HepG2 (cell line): ENCODE measurements around the gene HEXD. TPM values are rescaled to one million over a fixed set of nuclear protein-coding genes. Genes with fewer than 3 reads are reported as not detected.

ENCODE experiments used
- ATAC-seq: fragments of 200-7000 bp; cut with Tn5 transposase; 3 replicates; pipeline ENCODE4 v1.9.1; 2020; ENCODE audit warnings: mild to moderate bottlenecking, moderate library complexity
- BruUV-seq: library from RNA; stranded (reverse); fragments of 400-500 nt; replicated peaks from 2 replicates; lab custom pipeline; 2021; lab: Mats Ljungman, UMichigan
- CTCF ChIA-PET: fragments of 300-600 bp; formaldehyde crosslinking; extraction: SDS; loops from one replicate; lab custom pipeline; 2021; ENCODE audit warnings: low total read pairs, inconsistent platforms, low intra/inter-chr PET ratio; lab: Yijun Ruan, JAX
- POLR2A ChIA-PET: fragments of 350-600 bp; sonication (Branson Sonifier 250); formaldehyde crosslinking; loops from one replicate; lab custom pipeline; 2020; ENCODE audit warnings: antibody characterized with exemption, inconsistent platforms; lab: Yijun Ruan, JAX
- DNase-seq: peaks from one replicate; pipeline ENCODE4 v3.0.0-alpha.2; 2015; ENCODE audit warnings: low spot score
- FAIRE-seq: peaks from 3 replicates; lab custom pipeline; 2011; peaks lifted over from hg19 to GRCh38; lab: Jason Lieb, UNC
- H2AFZ ChIP-seq: one replicate; pipeline ENCODE4 v1.6.1; 2011; ENCODE audit warnings: low read length, inconsistent platforms
- H3K27ac ChIP-seq: fragments of 300-600 bp; 3 replicates; pipeline ENCODE4 v1.8.0; 2011; ENCODE audit warnings: mixed run types, mild to moderate bottlenecking, mixed read lengths, low read length, inconsistent platforms; ENCODE audit not compliant: insufficient read depth; ENCODE audit errors: extremely low read length
- H3K27me3 ChIP-seq, 2 experiments: fragments of 200-600 bp in 1 of 2; 2 replicates in 1 of 2; 3 replicates in 1 of 2; pipeline versions ENCODE4 v1.6.0 to v1.8.0; 2011; ENCODE audit warnings: low read length in 2 of 2, mild to moderate bottlenecking in 2 of 2, moderate library complexity in 2 of 2, inconsistent platforms in 1 of 2; ENCODE audit not compliant: insufficient read depth in 2 of 2, control insufficient read depth in 1 of 2
- H3K36me3 ChIP-seq, 2 experiments: fragments of 200-600 bp in 1 of 2; replicated peaks in 1 of 2; 2 replicates in 1 of 2; 3 replicates in 1 of 2; pipeline versions ENCODE4 v1.5.1 to v1.8.0; 2011; ENCODE audit warnings: low read length in 2 of 2, inconsistent platforms in 1 of 2; ENCODE audit not compliant: insufficient read depth in 2 of 2, control insufficient read depth in 1 of 2
- H3K4me1 ChIP-seq: 2 replicates; pipeline ENCODE4 v1.5.1; 2012; ENCODE audit warnings: low read length, inconsistent platforms; ENCODE audit not compliant: insufficient read depth
- H3K4me2 ChIP-seq: 2 replicates; pipeline ENCODE4 v1.6.0; 2011; ENCODE audit warnings: low read depth, low read length, inconsistent platforms
- H3K4me3 ChIP-seq, 3 experiments: fragments of 200-600 bp in 1 of 3; sonication (generic), shearing (Covaris generic) in 1 of 3; replicated peaks in 1 of 3; 2 replicates each; pipeline ENCODE4 v1.5.1; 2011 to 2016; ENCODE audit warnings: low read length in 3 of 3, inconsistent platforms in 2 of 3, low read depth in 2 of 3, mild to moderate bottlenecking in 2 of 3, control low read depth in 1 of 3, mixed read lengths in 1 of 3; ENCODE audit not compliant: insufficient read depth in 1 of 3
- H3K79me2 ChIP-seq: one replicate; pipeline ENCODE4 v1.6.1; 2011; ENCODE audit warnings: low read length, inconsistent platforms; ENCODE audit not compliant: insufficient read depth
- H3K9ac ChIP-seq: 2 replicates; pipeline ENCODE4 v1.6.0; 2011; ENCODE audit warnings: mild to moderate bottlenecking, low read depth, low read length, inconsistent platforms; ENCODE audit not compliant: insufficient read depth
- H3K9me3 ChIP-seq: 2 replicates; pipeline ENCODE4 v1.5.1; 2012; ENCODE audit warnings: mild to moderate bottlenecking, low read length
- H4K20me1 ChIP-seq: 2 replicates; pipeline ENCODE4 v1.6.0; 2011; ENCODE audit warnings: inconsistent platforms, mild to moderate bottlenecking, low read length, moderate library complexity; ENCODE audit not compliant: insufficient read depth
- ELF1 ChIP-seq: sonication (generic); formaldehyde crosslinking; IDR thresholded peaks from 2 replicates; pipeline ENCODE4 v1.4.0; 2020; ENCODE audit warnings: missing genetic modification reagents
- NAIF1 ChIP-seq: sonication (generic); formaldehyde crosslinking; IDR thresholded peaks from 2 replicates; pipeline ENCODE4 v1.5.0; 2020; ENCODE audit warnings: mild to moderate bottlenecking, missing genetic modification reagents, borderline replicate concordance
- SIX4 ChIP-seq: sonication (generic); formaldehyde crosslinking; IDR thresholded peaks from 2 replicates; pipeline ENCODE4 v1.4.0; 2020; ENCODE audit warnings: missing genetic modification reagents
- WGBS: methylation state at CpG from one replicate; pipeline ENCODE4 v1.1.6; 2017; ENCODE audit warnings: low lambda C conversion rate; 5-methylcytosine and 5-hydroxymethylcytosine counted together
- in situ Hi-C: cut with HindIII; loops from 2 replicates; pipeline ENCODE4 v1.10.0; 2017; ENCODE audit warnings: low pct_unique_long_range_greater_than_20kb; ENCODE audit not compliant: extremely low pct_ligation_motif_present
- intact Hi-C: fragments of 100-400 bp; cut with micrococcal nuclease; formaldehyde crosslinking; loops from one replicate; pipeline ENCODE4 v1.10.0; 2022; ENCODE audit not compliant: unreplicated experiment
- polyA plus RNA-seq, 8 experiments: library from polyadenylated mRNA; depleted of rRNA in 3 of 8; stranded (reverse) in 7 of 8; unstranded in 1 of 8; fragments of >200 nt; fragmentation: Illumina TruSeq in 4 of 8; extraction: Trizol in 4 of 8; gene quantifications; 2 replicates each; pipeline versions ENCODE4 v1.2.1 to v1.2.3, GENCODE V29; 2011 to 2016; ENCODE audit warnings: low read depth in 4 of 8, missing spikeins in 1 of 8, mixed read lengths in 1 of 8; ENCODE audit not compliant: insufficient read depth in 1 of 8
- total RNA-seq, 5 experiments: library from RNA; depleted of rRNA; stranded (reverse); fragments of >200 nt; fragmentation: Illumina TruSeq; extraction: Trizol; gene quantifications; 2 replicates each; pipeline ENCODE4 v1.2.3, GENCODE V29; 2016; ENCODE audit warnings: low read depth in 1 of 5
- TF ChIP-seq, protein P1 (sequence below): sonication (generic); formaldehyde crosslinking; IDR thresholded peaks from 2 replicates; pipeline ENCODE4 v1.4.0; 2020; ENCODE audit warnings: missing genetic modification reagents, borderline replicate concordance
- TF ChIP-seq, protein P2 (sequence below): sonication (generic); formaldehyde crosslinking; IDR thresholded peaks from 2 replicates; pipeline ENCODE4 v1.4.0; 2020; ENCODE audit warnings: missing genetic modification reagents, borderline replicate concordance
- TF ChIP-seq, protein P3 (sequence below): IDR thresholded peaks from 2 replicates; pipeline ENCODE4 v1.6.1; 2016; ENCODE audit warnings: control low read depth

Gene HEXD
- total and polyA plus RNA-seq, 2 of the 13 experiments (the other 11 are each of a cell fraction or from before 2014, with no cell fraction given): 22.3 to 41.8 TPM

DNA sequence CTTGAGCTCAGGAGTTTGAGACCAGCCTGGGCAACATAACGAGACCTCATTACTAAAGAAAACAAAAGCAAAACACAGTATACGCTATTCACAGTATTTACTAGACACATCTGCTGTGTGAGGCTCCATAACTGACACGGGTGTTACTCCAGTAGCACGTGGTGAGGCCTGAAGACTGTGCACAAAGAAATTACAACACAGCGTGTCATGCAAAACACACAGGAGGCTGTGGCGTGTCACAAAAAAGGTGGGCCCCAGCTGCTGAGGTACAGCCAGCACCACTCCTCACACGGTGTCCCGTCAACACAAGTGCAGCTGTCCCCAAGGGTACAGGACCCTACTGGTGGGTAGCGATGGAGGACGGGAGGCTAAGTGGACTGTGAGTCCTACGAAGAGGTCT is 29.7 kb downstream of the HEXD start:
- CTCF ChIA-PET: no interaction called here
- Histone ChIP-seq H3K9ac (no peak overlapping the region), H3K4me2 (no peak overlapping the region), H3K9me3 (no peaks in the 10 kb centered on the region), H3K27me3 (no peaks in the 10 kb centered on the region), H3K4me1 (peaks cover 33% of the 10 kb centered on the region), H2AFZ (no peak overlapping the region), H4K20me1 (no peaks in the 10 kb centered on the region), H3K4me3 (no peak overlapping the region), H3K36me3 (peaks cover 3 to 5% of the 10 kb centered on the region in 2 experiments; a peak in 2 of 5 replicates), H3K27ac (no peak overlapping the region), H3K79me2 (peaks cover 13% of the 10 kb centered on the region)
- POLR2A ChIA-PET: no interaction called here
- WGBS: 95% methylated on average over 11 of the region's 11 CpGs
- FAIRE-seq (no peak), ATAC-seq (no peak), DNase-seq (no peak)
- TF ChIP-seq, protein P1, sequence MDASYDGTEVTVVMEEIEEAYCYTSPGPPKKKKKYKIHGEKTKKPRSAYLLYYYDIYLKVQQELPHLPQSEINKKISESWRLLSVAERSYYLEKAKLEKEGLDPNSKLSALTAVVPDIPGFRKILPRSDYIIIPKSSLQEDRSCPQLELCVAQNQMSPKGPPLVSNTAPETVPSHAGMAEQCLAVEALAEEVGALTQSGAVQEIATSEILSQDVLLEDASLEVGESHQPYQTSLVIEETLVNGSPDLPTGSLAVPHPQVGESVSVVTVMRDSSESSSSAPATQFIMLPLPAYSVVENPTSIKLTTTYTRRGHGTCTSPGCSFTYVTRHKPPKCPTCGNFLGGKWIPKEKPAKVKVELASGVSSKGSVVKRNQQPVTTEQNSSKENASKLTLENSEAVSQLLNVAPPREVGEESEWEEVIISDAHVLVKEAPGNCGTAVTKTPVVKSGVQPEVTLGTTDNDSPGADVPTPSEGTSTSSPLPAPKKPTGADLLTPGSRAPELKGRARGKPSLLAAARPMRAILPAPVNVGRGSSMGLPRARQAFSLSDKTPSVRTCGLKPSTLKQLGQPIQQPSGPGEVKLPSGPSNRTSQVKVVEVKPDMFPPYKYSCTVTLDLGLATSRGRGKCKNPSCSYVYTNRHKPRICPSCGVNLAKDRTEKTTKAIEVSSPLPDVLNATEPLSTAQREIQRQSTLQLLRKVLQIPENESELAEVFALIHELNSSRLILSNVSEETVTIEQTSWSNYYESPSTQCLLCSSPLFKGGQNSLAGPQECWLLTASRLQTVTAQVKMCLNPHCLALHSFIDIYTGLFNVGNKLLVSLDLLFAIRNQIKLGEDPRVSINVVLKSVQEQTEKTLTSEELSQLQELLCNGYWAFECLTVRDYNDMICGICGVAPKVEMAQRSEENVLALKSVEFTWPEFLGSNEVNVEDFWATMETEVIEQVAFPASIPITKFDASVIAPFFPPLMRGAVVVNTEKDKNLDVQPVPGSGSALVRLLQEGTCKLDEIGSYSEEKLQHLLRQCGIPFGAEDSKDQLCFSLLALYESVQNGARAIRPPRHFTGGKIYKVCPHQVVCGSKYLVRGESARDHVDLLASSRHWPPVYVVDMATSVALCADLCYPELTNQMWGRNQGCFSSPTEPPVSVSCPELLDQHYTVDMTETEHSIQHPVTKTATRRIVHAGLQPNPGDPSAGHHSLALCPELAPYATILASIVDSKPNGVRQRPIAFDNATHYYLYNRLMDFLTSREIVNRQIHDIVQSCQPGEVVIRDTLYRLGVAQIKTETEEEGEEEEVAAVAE (CRISPR knock-in tag): no peak
- TF ChIP-seq NAIF1 (no peak), SIX4 (CRISPR knock-in tag) (no peak), ELF1 (no peak)
- TF ChIP-seq, protein P2, sequence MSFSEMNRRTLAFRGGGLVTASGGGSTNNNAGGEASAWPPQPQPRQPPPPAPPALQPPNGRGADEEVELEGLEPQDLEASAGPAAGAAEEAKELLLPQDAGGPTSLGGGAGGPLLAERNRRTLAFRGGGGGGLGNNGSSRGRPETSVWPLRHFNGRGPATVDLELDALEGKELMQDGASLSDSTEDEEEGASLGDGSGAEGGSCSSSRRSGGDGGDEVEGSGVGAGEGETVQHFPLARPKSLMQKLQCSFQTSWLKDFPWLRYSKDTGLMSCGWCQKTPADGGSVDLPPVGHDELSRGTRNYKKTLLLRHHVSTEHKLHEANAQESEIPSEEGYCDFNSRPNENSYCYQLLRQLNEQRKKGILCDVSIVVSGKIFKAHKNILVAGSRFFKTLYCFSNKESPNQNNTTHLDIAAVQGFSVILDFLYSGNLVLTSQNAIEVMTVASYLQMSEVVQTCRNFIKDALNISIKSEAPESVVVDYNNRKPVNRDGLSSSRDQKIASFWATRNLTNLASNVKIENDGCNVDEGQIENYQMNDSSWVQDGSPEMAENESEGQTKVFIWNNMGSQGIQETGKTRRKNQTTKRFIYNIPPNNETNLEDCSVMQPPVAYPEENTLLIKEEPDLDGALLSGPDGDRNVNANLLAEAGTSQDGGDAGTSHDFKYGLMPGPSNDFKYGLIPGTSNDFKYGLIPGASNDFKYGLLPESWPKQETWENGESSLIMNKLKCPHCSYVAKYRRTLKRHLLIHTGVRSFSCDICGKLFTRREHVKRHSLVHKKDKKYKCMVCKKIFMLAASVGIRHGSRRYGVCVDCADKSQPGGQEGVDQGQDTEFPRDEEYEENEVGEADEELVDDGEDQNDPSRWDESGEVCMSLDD (CRISPR knock-in tag): no peak
- TF ChIP-seq, protein P3, sequence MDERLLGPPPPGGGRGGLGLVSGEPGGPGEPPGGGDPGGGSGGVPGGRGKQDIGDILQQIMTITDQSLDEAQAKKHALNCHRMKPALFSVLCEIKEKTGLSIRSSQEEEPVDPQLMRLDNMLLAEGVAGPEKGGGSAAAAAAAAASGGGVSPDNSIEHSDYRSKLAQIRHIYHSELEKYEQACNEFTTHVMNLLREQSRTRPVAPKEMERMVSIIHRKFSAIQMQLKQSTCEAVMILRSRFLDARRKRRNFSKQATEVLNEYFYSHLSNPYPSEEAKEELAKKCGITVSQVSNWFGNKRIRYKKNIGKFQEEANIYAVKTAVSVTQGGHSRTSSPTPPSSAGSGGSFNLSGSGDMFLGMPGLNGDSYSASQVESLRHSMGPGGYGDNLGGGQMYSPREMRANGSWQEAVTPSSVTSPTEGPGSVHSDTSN (CRISPR knock-in tag): no peak
- intact Hi-C loops: no loop called here
- BruUV-seq: no TSS peak
- in situ Hi-C loops: no loop called here
